ENCODE data around the gene HOXA6. TPM values are rescaled to one million over a fixed set of nuclear protein-coding genes. Genes with fewer than 3 reads are reported as not detected.
A peak's percentile ranks its signal among the peaks of the same experiment; 100 is the strongest.

Gene HOXA6
- total RNA-seq, 1 experiment from 2014 or later = not detected

- no peak overlapping the region for H3K27ac Mint-ChIP-seq
- Histone ChIP-seq H3K9me3 (ENCODE audit: control insufficient read depth, low read depth, low read length) (no peaks in the 10 kb centered on the region), H3K4me1 (ENCODE audit: insufficient read depth, low read length) (no peaks in the 10 kb centered on the region), H3K79me1 (ENCODE audit: insufficient read depth, low read depth, low read length, poor library complexity, severe bottlenecking) (no peaks in the 10 kb centered on the region), H3K56ac (ENCODE audit: insufficient read length, low read depth, low read length) (no peak overlapping the region), H3K9ac (ENCODE audit: extremely low read depth, insufficient read length, low read length) (no peak overlapping the region), H4K20me1 (ENCODE audit: control insufficient read depth, insufficient read depth, insufficient read length) (no peaks in the 10 kb centered on the region), H3K27me3 (ENCODE audit: insufficient read depth, low read length) (peaks cover 96% of the 10 kb centered on the region), H3T11ph (ENCODE audit: low read length) (no peak overlapping the region), H3K23me2 (ENCODE audit: insufficient read length, low read depth, low read length, poor library complexity, severe bottlenecking) (no peaks in the 10 kb centered on the region), H3K79me2 (ENCODE audit: insufficient read depth, low read length) (no peaks in the 10 kb centered on the region), H2AFZ (ENCODE audit: low read length) (no peak overlapping the region), H2AK5ac (ENCODE audit: insufficient read length, low read length) (no peak overlapping the region), H3K18ac (ENCODE audit: insufficient read length, low read depth, low read length) (no peak overlapping the region), H2BK12ac (ENCODE audit: insufficient read length, low read depth, low read length) (no peak overlapping the region), H2BK5ac (ENCODE audit: insufficient read length, low read length) (no peak overlapping the region), H3K14ac (ENCODE audit: insufficient read depth, low read length) (no peak overlapping the region), H3K23ac (ENCODE audit: insufficient read length, low read depth, low read length) (no peak overlapping the region), H2BK15ac (ENCODE audit: low read depth, low read length) (no peak overlapping the region), H3K27ac (ENCODE audit: insufficient read length, low read depth, low read length) (no peak overlapping the region), H2BK120ac (ENCODE audit: low read depth, low read length, poor library complexity, severe bottlenecking) (no peak overlapping the region), H3K4ac (ENCODE audit: low read depth, low read length) (no peak overlapping the region), H4K8ac (replicated peaks; ENCODE audit: insufficient read length, low read depth, low read length) (no peak overlapping the region), H2BK20ac (ENCODE audit: low read depth, low read length, poor library complexity, severe bottlenecking) (no peak overlapping the region), H4K5ac (ENCODE audit: insufficient read length, low read depth, low read length) (no peak overlapping the region), H4K91ac (ENCODE audit: insufficient read length, low read depth, low read length) (no peak overlapping the region), H3K4me2 (ENCODE audit: insufficient read depth, insufficient read length, low read length) (no peak overlapping the region)
- peak; percentile 18 for DNase-seq
- H3K4me3 Mint-ChIP-seq = no peak overlapping the region
- peaks cover 2 to 25% of the 10 kb centered on the region in 2 experiments; a peak in 2 of 5 replicates for H3K9me3 Mint-ChIP-seq
- H3K4me1 Mint-ChIP-seq = peaks cover 9 to 37% of the 10 kb centered on the region in 2 experiments
- H3K27me3 Mint-ChIP-seq (ENCODE audit: low read depth) = peaks cover 100% of the 10 kb centered on the region
- TF ChIP-seq, protein P1, sequence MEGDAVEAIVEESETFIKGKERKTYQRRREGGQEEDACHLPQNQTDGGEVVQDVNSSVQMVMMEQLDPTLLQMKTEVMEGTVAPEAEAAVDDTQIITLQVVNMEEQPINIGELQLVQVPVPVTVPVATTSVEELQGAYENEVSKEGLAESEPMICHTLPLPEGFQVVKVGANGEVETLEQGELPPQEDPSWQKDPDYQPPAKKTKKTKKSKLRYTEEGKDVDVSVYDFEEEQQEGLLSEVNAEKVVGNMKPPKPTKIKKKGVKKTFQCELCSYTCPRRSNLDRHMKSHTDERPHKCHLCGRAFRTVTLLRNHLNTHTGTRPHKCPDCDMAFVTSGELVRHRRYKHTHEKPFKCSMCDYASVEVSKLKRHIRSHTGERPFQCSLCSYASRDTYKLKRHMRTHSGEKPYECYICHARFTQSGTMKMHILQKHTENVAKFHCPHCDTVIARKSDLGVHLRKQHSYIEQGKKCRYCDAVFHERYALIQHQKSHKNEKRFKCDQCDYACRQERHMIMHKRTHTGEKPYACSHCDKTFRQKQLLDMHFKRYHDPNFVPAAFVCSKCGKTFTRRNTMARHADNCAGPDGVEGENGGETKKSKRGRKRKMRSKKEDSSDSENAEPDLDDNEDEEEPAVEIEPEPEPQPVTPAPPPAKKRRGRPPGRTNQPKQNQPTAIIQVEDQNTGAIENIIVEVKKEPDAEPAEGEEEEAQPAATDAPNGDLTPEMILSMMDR (conservative IDR thresholded peaks at IDR 0.05) = no peak
- peaks cover 0 to 2% (median 0%) of the 10 kb centered on the region in 3 experiments; a peak in 4 of 7 replicates for H3K36me3 Mint-ChIP-seq (ENCODE audit: insufficient read depth in 1 of 3, low read depth in 3 of 3)
- no CpG with 5 or more reads among the region's 4 CpGs for WGBS (ENCODE audit: extremely low coverage, insufficient read length, low lambda C conversion rate)
Observed at GRCh38 chr7:27182285-27182841, 34.8 kb upstream of the HOXA6 start.

All from H9 (cell line).